PC-3 (cell line): ENCODE data around the gene WDR3.

Experiments
- EZH2 ChIP-seq: fragments of 300-600 bp; sonication (generic); IDR thresholded peaks from one replicate; pipeline ENCODE4 v1.6.1; 2017; ENCODE audit warnings: antibody characterized with exemption, mild to moderate bottlenecking, low read length; ENCODE audit not compliant: unreplicated experiment
- EZH2phosphoT487 ChIP-seq: fragments of 300-600 bp; sonication (generic); IDR thresholded peaks from 2 replicates; pipeline ENCODE4 v1.6.1; 2018; ENCODE audit warnings: mild to moderate bottlenecking, antibody characterized with exemption, low read length, borderline replicate concordance
- TF ChIP-seq, protein P1 (sequence below): fragments of 300-600 bp; sonication (generic); conservative IDR thresholded peaks from 2 replicates; pipeline ENCODE4 v1.5.1; 2017; ENCODE audit warnings: antibody characterized with exemption, low read depth, mild to moderate bottlenecking, low read length

DNA sequence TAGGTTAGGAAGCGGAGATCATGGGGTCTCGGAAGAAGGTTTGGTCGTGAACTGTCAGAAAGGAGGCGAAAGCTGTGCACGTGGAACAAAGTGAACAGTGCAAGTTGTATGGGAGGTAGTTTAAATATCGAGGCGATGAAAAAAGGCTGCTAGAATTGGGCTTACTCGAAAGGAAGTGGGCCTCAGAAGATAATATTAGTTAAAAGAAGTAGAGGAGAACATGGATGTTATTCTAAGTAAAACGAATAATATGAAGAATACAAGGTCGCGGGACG lies 571 bp downstream of the WDR3 start:
- TF ChIP-seq, protein P1, sequence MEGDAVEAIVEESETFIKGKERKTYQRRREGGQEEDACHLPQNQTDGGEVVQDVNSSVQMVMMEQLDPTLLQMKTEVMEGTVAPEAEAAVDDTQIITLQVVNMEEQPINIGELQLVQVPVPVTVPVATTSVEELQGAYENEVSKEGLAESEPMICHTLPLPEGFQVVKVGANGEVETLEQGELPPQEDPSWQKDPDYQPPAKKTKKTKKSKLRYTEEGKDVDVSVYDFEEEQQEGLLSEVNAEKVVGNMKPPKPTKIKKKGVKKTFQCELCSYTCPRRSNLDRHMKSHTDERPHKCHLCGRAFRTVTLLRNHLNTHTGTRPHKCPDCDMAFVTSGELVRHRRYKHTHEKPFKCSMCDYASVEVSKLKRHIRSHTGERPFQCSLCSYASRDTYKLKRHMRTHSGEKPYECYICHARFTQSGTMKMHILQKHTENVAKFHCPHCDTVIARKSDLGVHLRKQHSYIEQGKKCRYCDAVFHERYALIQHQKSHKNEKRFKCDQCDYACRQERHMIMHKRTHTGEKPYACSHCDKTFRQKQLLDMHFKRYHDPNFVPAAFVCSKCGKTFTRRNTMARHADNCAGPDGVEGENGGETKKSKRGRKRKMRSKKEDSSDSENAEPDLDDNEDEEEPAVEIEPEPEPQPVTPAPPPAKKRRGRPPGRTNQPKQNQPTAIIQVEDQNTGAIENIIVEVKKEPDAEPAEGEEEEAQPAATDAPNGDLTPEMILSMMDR, result no peak
- TF ChIP-seq EZH2, result no peak
- TF ChIP-seq EZH2phosphoT487, result no peak
